ENCODE measurements around the gene CFAP221.

Gene CFAP221

GRCh38 chr2:119701352-119701751 lies 157.1 kb downstream of the CFAP221 start:
- no peak for DNase-seq (ENCODE audit: extremely low read depth, insufficient read length)
- Histone ChIP-seq H3K4me3 (replicated peaks; ENCODE audit: low read depth, low read length) (no peak overlapping the region), H3K27me3 (replicated peaks; ENCODE audit: control insufficient read depth, insufficient read depth, low read length) (no peaks in the 10 kb centered on the region), H3K36me3 (ENCODE audit: control insufficient read depth, insufficient read depth, low read length) (no peaks in the 10 kb centered on the region)
- TF ChIP-seq CTCF (IDR thresholded peaks at IDR 0.05; ENCODE audit: insufficient read depth, low read length, poor library complexity, severe bottlenecking), result no peak

GRCh38 chr2:119702203-119702917 lies 158.1 kb downstream of the CFAP221 start:
- DNase-seq (ENCODE audit: extremely low read depth, insufficient read length), result no peak
- Histone ChIP-seq H3K27me3 (replicated peaks; ENCODE audit: control insufficient read depth, insufficient read depth, low read length) (no peaks in the 10 kb centered on the region), H3K4me3 (replicated peaks; ENCODE audit: low read depth, low read length) (no peak overlapping the region), H3K36me3 (ENCODE audit: control insufficient read depth, insufficient read depth, low read length) (no peaks in the 10 kb centered on the region)
- no peak for TF ChIP-seq CTCF (IDR thresholded peaks at IDR 0.05; ENCODE audit: insufficient read depth, low read length, poor library complexity, severe bottlenecking)

- peak; percentile 99 for TF ChIP-seq CTCF (IDR thresholded peaks at IDR 0.05; ENCODE audit: insufficient read depth, low read length, poor library complexity, severe bottlenecking)
- Histone ChIP-seq H3K4me3 (replicated peaks; ENCODE audit: low read depth, low read length) (no peak overlapping the region), H3K36me3 (ENCODE audit: control insufficient read depth, insufficient read depth, low read length) (no peaks in the 10 kb centered on the region), H3K27me3 (replicated peaks; ENCODE audit: control insufficient read depth, insufficient read depth, low read length) (no peaks in the 10 kb centered on the region)
- peak; percentile 32 for DNase-seq (ENCODE audit: extremely low read depth, insufficient read length)
Measured at GRCh38 chr2:119702918-119703401, 158.7 kb downstream of the CFAP221 start.

- no peak for TF ChIP-seq CTCF (IDR thresholded peaks at IDR 0.05; ENCODE audit: insufficient read depth, low read length, poor library complexity, severe bottlenecking)
- no peak for DNase-seq (ENCODE audit: extremely low read depth, insufficient read length)
- no peaks in the 10 kb centered on the region for H3K36me3 ChIP-seq (ENCODE audit: control insufficient read depth, insufficient read depth, low read length)
- H3K4me3 ChIP-seq (replicated peaks; ENCODE audit: low read depth, low read length), result no peak overlapping the region
- H3K27me3 ChIP-seq (replicated peaks; ENCODE audit: control insufficient read depth, insufficient read depth, low read length), result no peaks in the 10 kb centered on the region
Measured at GRCh38 chr2:119703526-119703925, 159.3 kb downstream of the CFAP221 start.

GRCh38 chr2:119704670-119705120 lies 160.4 kb downstream of the CFAP221 start:
- Histone ChIP-seq H3K4me3 (replicated peaks; ENCODE audit: low read depth, low read length) (no peak overlapping the region), H3K27me3 (replicated peaks; ENCODE audit: control insufficient read depth, insufficient read depth, low read length) (no peaks in the 10 kb centered on the region), H3K36me3 (ENCODE audit: control insufficient read depth, insufficient read depth, low read length) (no peaks in the 10 kb centered on the region)
- no peak for TF ChIP-seq CTCF (IDR thresholded peaks at IDR 0.05; ENCODE audit: insufficient read depth, low read length, poor library complexity, severe bottlenecking)
- no peak for DNase-seq (ENCODE audit: extremely low read depth, insufficient read length)

Measured in GM06990 (cell line).